ENCODE measurements around the gene NPEPL1. TPM values are rescaled to one million over a fixed set of nuclear protein-coding genes. Genes with fewer than 3 reads are reported as not detected.

NPEPL1 gene
- total RNA-seq, 3 donors from 2014 or later, result 26.8 to 35.7 (median 30.8) TPM

GRCh38 chr20:58702859-58703648 is 10.5 kb downstream of the NPEPL1 start:
- DNase-seq (ENCODE audit: low spot score in 2 of 2), result no peak
- H3K9me3 ChIP-seq, result no peaks in the 10 kb centered on the region
- no peaks in the 10 kb centered on the region for H3K27me3 ChIP-seq
- no peaks in the 10 kb centered on the region for H3K4me1 ChIP-seq
- no peak overlapping the region for H3K4me3 ChIP-seq
- H3K36me3 ChIP-seq, result peaks cover 6% of the 10 kb centered on the region
- H3K27ac ChIP-seq, result no peak overlapping the region
- TF ChIP-seq POLR2A (IDR thresholded peaks at IDR 0.05), result no peak
- no peak for TF ChIP-seq POLR2AphosphoS5 (IDR thresholded peaks at IDR 0.05)
- no peak for TF ChIP-seq CTCF (IDR thresholded peaks at IDR 0.05)
- intact Hi-C loops (cut with DNase I; ENCODE audit: low total_unique reads), result no loop called here

- H3K27me3 ChIP-seq, result no peaks in the 10 kb centered on the region
- H3K9me3 ChIP-seq, result no peaks in the 10 kb centered on the region
- TF ChIP-seq POLR2AphosphoS5 (IDR thresholded peaks at IDR 0.05) (no peak), CTCF (IDR thresholded peaks at IDR 0.05) (no peak), POLR2A (IDR thresholded peaks at IDR 0.05) (no peak)
- intact Hi-C loops (cut with DNase I; ENCODE audit: low total_unique reads), result no loop called here
- H3K27ac ChIP-seq, result no peak overlapping the region
- H3K36me3 ChIP-seq, result peaks cover 6% of the 10 kb centered on the region
- no peak for DNase-seq (ENCODE audit: low spot score in 2 of 2)
- H3K4me3 ChIP-seq, result no peak overlapping the region
- no peaks in the 10 kb centered on the region for H3K4me1 ChIP-seq
Measured at GRCh38 chr20:58703765-58704371, 11.3 kb downstream of the NPEPL1 start.

GRCh38 chr20:58705208-58705926 is 12.8 kb downstream of the NPEPL1 start:
- TF ChIP-seq CTCF (IDR thresholded peaks at IDR 0.05) (no peak), POLR2AphosphoS5 (IDR thresholded peaks at IDR 0.05) (no peak), POLR2A (IDR thresholded peaks at IDR 0.05) (no peak)
- Histone ChIP-seq H3K9me3 (no peaks in the 10 kb centered on the region), H3K36me3 (peaks cover 4% of the 10 kb centered on the region), H3K27ac (no peak overlapping the region), H3K4me1 (no peaks in the 10 kb centered on the region), H3K27me3 (no peaks in the 10 kb centered on the region), H3K4me3 (no peak overlapping the region)
- no peak for DNase-seq (ENCODE audit: low spot score in 2 of 2)
- intact Hi-C loops (cut with DNase I; ENCODE audit: low total_unique reads), result no loop called here

GRCh38 chr20:58706150-58706892 is 13.7 kb downstream of the NPEPL1 start:
- Histone ChIP-seq H3K27ac (no peak overlapping the region), H3K4me1 (no peaks in the 10 kb centered on the region), H3K36me3 (no peaks in the 10 kb centered on the region), H3K27me3 (no peaks in the 10 kb centered on the region), H3K9me3 (no peaks in the 10 kb centered on the region), H3K4me3 (no peak overlapping the region)
- TF ChIP-seq POLR2A (IDR thresholded peaks at IDR 0.05), result no peak
- TF ChIP-seq POLR2AphosphoS5 (IDR thresholded peaks at IDR 0.05), result no peak
- TF ChIP-seq CTCF (IDR thresholded peaks at IDR 0.05), result no peak
- intact Hi-C loops (cut with DNase I; ENCODE audit: low total_unique reads), result no loop called here
- DNase-seq (ENCODE audit: low spot score in 2 of 2), result peak in 1 of 2 donors; percentile 34

Measured in breast epithelium (tissue), 4 donors.